ENCODE measurements around the gene ACTG1. TPM values are rescaled to one million over a fixed set of nuclear protein-coding genes. Genes with fewer than 3 reads are reported as not detected.

The ACTG1 gene
- total RNA-seq, 1 experiment from 2014 or later, result 1,461 TPM

- no peaks in the 10 kb centered on the region for H3K4me1 Mint-ChIP-seq (ENCODE audit: insufficient read depth, unreplicated experiment)
- CTCF ChIA-PET, result no interaction called here
- no peak for TF ChIP-seq CTCF (IDR thresholded peaks at IDR 0.05; ENCODE audit: unreplicated experiment)
These were observed 14.3 kb upstream of the ACTG1 start for GRCh38 chr17:81526662-81527571.

GRCh38 chr17:81524865-81525159 is 12.2 kb upstream of the ACTG1 start:
- POLR2A ChIA-PET, result no interaction called here
- Mint-ChIP-seq H3K4me1 (ENCODE audit: insufficient read depth, unreplicated experiment) (no peaks in the 10 kb centered on the region), H3K9me3 (ENCODE audit: unreplicated experiment) (no peaks in the 10 kb centered on the region), H3K4me3 (ENCODE audit: unreplicated experiment) (no peak overlapping the region), H3K27me3 (ENCODE audit: insufficient read depth, unreplicated experiment) (no peaks in the 10 kb centered on the region), H3K36me3 (ENCODE audit: insufficient read depth, unreplicated experiment) (peaks cover 6% of the 10 kb centered on the region), H3K27ac (ENCODE audit: low read depth, unreplicated experiment) (no peak overlapping the region)
- BruUV-seq (replicated peaks), result no TSS peak
- no peak for DNase-seq (ENCODE audit: unreplicated experiment)
- CTCF ChIA-PET, result no interaction called here
- no peak for TF ChIP-seq CTCF (IDR thresholded peaks at IDR 0.05; ENCODE audit: unreplicated experiment)
- intact Hi-C loops (cut with micrococcal nuclease), result no loop called here

More at GRCh38 chr17:81526662-81527571, 14.3 kb upstream of the ACTG1 start:
- no peak overlapping the region for H3K27ac Mint-ChIP-seq (ENCODE audit: low read depth, unreplicated experiment)
- intact Hi-C loops (cut with micrococcal nuclease), result no loop called here
- peaks cover 6% of the 10 kb centered on the region for H3K36me3 Mint-ChIP-seq (ENCODE audit: insufficient read depth, unreplicated experiment)
- POLR2A ChIA-PET, result no interaction called here
- BruUV-seq (replicated peaks), result no TSS peak
- H3K9me3 Mint-ChIP-seq (ENCODE audit: unreplicated experiment), result no peaks in the 10 kb centered on the region
- no peak for DNase-seq (ENCODE audit: unreplicated experiment)
- no peak overlapping the region for H3K4me3 Mint-ChIP-seq (ENCODE audit: unreplicated experiment)
- H3K27me3 Mint-ChIP-seq (ENCODE audit: insufficient read depth, unreplicated experiment), result no peaks in the 10 kb centered on the region

- no peaks in the 10 kb centered on the region for H3K9me3 Mint-ChIP-seq (ENCODE audit: unreplicated experiment)
- H3K27ac Mint-ChIP-seq (ENCODE audit: low read depth, unreplicated experiment), result no peak overlapping the region
- DNase-seq (ENCODE audit: unreplicated experiment), result no peak
- no TSS peak for BruUV-seq (replicated peaks)
- H3K4me3 Mint-ChIP-seq (ENCODE audit: unreplicated experiment), result no peak overlapping the region
- ChIA-PET POLR2A (no interaction called here), CTCF (no interaction called here)
- H3K4me1 Mint-ChIP-seq (ENCODE audit: insufficient read depth, unreplicated experiment), result no peaks in the 10 kb centered on the region
- peaks cover 6% of the 10 kb centered on the region for H3K36me3 Mint-ChIP-seq (ENCODE audit: insufficient read depth, unreplicated experiment)
- intact Hi-C loops (cut with micrococcal nuclease), result no loop called here
- no peaks in the 10 kb centered on the region for H3K27me3 Mint-ChIP-seq (ENCODE audit: insufficient read depth, unreplicated experiment)
- TF ChIP-seq CTCF (IDR thresholded peaks at IDR 0.05; ENCODE audit: unreplicated experiment), result no peak
These were observed 11.7 kb upstream of the ACTG1 start for GRCh38 chr17:81524039-81524864.

GRCh38 chr17:81523402-81524038 is 10.9 kb upstream of the ACTG1 start:
- peak; percentile 51 for DNase-seq (ENCODE audit: unreplicated experiment)
- no TSS peak for BruUV-seq (replicated peaks)
- H3K9me3 Mint-ChIP-seq (ENCODE audit: unreplicated experiment), result no peaks in the 10 kb centered on the region
- H3K4me1 Mint-ChIP-seq (ENCODE audit: insufficient read depth, unreplicated experiment), result no peaks in the 10 kb centered on the region
- H3K36me3 Mint-ChIP-seq (ENCODE audit: insufficient read depth, unreplicated experiment), result peaks cover 6% of the 10 kb centered on the region
- intact Hi-C loops (cut with micrococcal nuclease), result no loop called here
- TF ChIP-seq CTCF (IDR thresholded peaks at IDR 0.05; ENCODE audit: unreplicated experiment), result no peak
- no peak overlapping the region for H3K4me3 Mint-ChIP-seq (ENCODE audit: unreplicated experiment)
- no peaks in the 10 kb centered on the region for H3K27me3 Mint-ChIP-seq (ENCODE audit: insufficient read depth, unreplicated experiment)
- ChIA-PET CTCF (interaction anchor here (0.7 kb wide), 1 partner anchor 397 kb away, joined by 3 read pairs; no protein-coding TSS in a partner anchor), POLR2A (interaction anchor here (0.7 kb wide), 2 partner anchors 9 to 279 kb away, joined by 3 read pairs; no protein-coding TSS in a partner anchor)
- no peak overlapping the region for H3K27ac Mint-ChIP-seq (ENCODE audit: low read depth, unreplicated experiment)
